Measurements from ENCODE around the gene SSU72.
A peak's percentile ranks its signal among the peaks of the same experiment; 100 is the strongest.

SSU72 gene

GRCh38 chr1:1618396-1619068, 43.9 kb upstream of the SSU72 start:
- peaks cover 8% of the 10 kb centered on the region for H3K79me1 ChIP-seq (ENCODE audit: low read length)
- no peak overlapping the region for H4K12ac ChIP-seq (ENCODE audit: low read depth, low read length)
- H3K4me3 ChIP-seq (ENCODE audit: low read depth, low read length) = no peak overlapping the region
- no peak overlapping the region for H2BK12ac ChIP-seq (ENCODE audit: low read length)
- H3K4me2 ChIP-seq (ENCODE audit: low read length) = no peak overlapping the region
- peak in 1 of 2 donors; percentile 33 for DNase-seq
- no peak overlapping the region for H2BK120ac ChIP-seq (ENCODE audit: insufficient read depth, low read length, poor library complexity)
- no peak overlapping the region for H3K9ac ChIP-seq (ENCODE audit: low read length)
- H2BK5ac ChIP-seq (ENCODE audit: low read depth, low read length, poor library complexity) = no peak overlapping the region
- no peak overlapping the region for H4K8ac ChIP-seq (ENCODE audit: low read depth, low read length)
- peaks cover 10 to 15% of the 10 kb centered on the region in 2 experiments for H3K4me1 ChIP-seq (ENCODE audit: control insufficient read depth in 1 of 2, insufficient read depth in 2 of 2, low read length in 2 of 2)
- peaks cover 15% of the 10 kb centered on the region in 2 experiments for H3K36me3 ChIP-seq (ENCODE audit: control insufficient read depth in 1 of 2, insufficient read depth in 2 of 2, low read length in 2 of 2)
- H3K27me3 ChIP-seq (ENCODE audit: insufficient read depth, low read length) = no peaks in the 10 kb centered on the region
- WGBS (ENCODE audit: extremely low coverage, insufficient coverage, insufficient read length) = no CpG with 5 or more reads among the region's 9 CpGs
- H2AK5ac ChIP-seq (ENCODE audit: low read length) = no peak overlapping the region
- no peak overlapping the region for H3K14ac ChIP-seq (ENCODE audit: low read length)
- H3K79me2 ChIP-seq (ENCODE audit: control insufficient read depth, insufficient read depth, low read length, poor library complexity) = peaks cover 5% of the 10 kb centered on the region
- H3K18ac ChIP-seq (ENCODE audit: low read length) = no peak overlapping the region
- H3K27ac ChIP-seq (ENCODE audit: low read depth, low read length) = no peak overlapping the region
- no peak overlapping the region for H3K4ac ChIP-seq (ENCODE audit: low read depth, low read length)
- no peak overlapping the region for H4K91ac ChIP-seq (ENCODE audit: low read depth, low read length)
- H3K23ac ChIP-seq (ENCODE audit: low read length) = no peak overlapping the region
- H2AFZ ChIP-seq (ENCODE audit: insufficient read depth, low read length, poor library complexity) = no peak overlapping the region
- no peaks in the 10 kb centered on the region for H3K9me3 ChIP-seq (ENCODE audit: insufficient read depth, low read depth, low read length)

GRCh38 chr1:1617925-1618324, 43.3 kb upstream of the SSU72 start:
- Histone ChIP-seq H3K18ac (ENCODE audit: low read length) (no peak overlapping the region), H4K8ac (ENCODE audit: low read depth, low read length) (no peak overlapping the region), H4K91ac (ENCODE audit: low read depth, low read length) (no peak overlapping the region), H3K14ac (ENCODE audit: low read length) (no peak overlapping the region), H3K9ac (ENCODE audit: low read length) (no peak overlapping the region), H3K79me2 (ENCODE audit: control insufficient read depth, insufficient read depth, low read length, poor library complexity) (peaks cover 5% of the 10 kb centered on the region), H4K12ac (ENCODE audit: low read depth, low read length) (no peak overlapping the region), H2BK12ac (ENCODE audit: low read length) (no peak overlapping the region), H2AK5ac (ENCODE audit: low read length) (no peak overlapping the region), H3K4me3 (ENCODE audit: low read depth, low read length) (no peak overlapping the region), H3K27me3 (ENCODE audit: insufficient read depth, low read length) (no peaks in the 10 kb centered on the region), H3K9me3 (ENCODE audit: insufficient read depth, low read depth, low read length) (no peaks in the 10 kb centered on the region), H3K23ac (ENCODE audit: low read length) (no peak overlapping the region), H2AFZ (ENCODE audit: insufficient read depth, low read length, poor library complexity) (no peak overlapping the region), H2BK5ac (ENCODE audit: low read depth, low read length, poor library complexity) (no peak overlapping the region), H3K4ac (ENCODE audit: low read depth, low read length) (no peak overlapping the region), H3K4me1 (ENCODE audit: control insufficient read depth in 1 of 2, insufficient read depth in 2 of 2, low read length in 2 of 2) (peaks cover 10 to 15% of the 10 kb centered on the region in 2 experiments), H3K79me1 (ENCODE audit: low read length) (peaks cover 8% of the 10 kb centered on the region), H2BK120ac (ENCODE audit: insufficient read depth, low read length, poor library complexity) (no peak overlapping the region), H3K36me3 (ENCODE audit: control insufficient read depth in 1 of 2, insufficient read depth in 2 of 2, low read length in 2 of 2) (peaks cover 15% of the 10 kb centered on the region in 2 experiments), H3K27ac (ENCODE audit: low read depth, low read length) (no peak overlapping the region), H3K4me2 (ENCODE audit: low read length) (no peak overlapping the region)
- no peak for DNase-seq
- WGBS (ENCODE audit: extremely low coverage, insufficient coverage, insufficient read length) = no CpG with 5 or more reads among the region's 6 CpGs

GRCh38 chr1:1617516-1617915, 42.9 kb upstream of the SSU72 start:
- H3K4me2 ChIP-seq (ENCODE audit: low read length) = no peak overlapping the region
- no peak overlapping the region for H2AFZ ChIP-seq (ENCODE audit: insufficient read depth, low read length, poor library complexity)
- no peak overlapping the region for H3K14ac ChIP-seq (ENCODE audit: low read length)
- no peak overlapping the region for H3K9ac ChIP-seq (ENCODE audit: low read length)
- no peak overlapping the region for H2AK5ac ChIP-seq (ENCODE audit: low read length)
- H3K4me1 ChIP-seq (ENCODE audit: control insufficient read depth in 1 of 2, insufficient read depth in 2 of 2, low read length in 2 of 2) = peaks cover 10 to 15% of the 10 kb centered on the region in 2 experiments
- H3K36me3 ChIP-seq (ENCODE audit: control insufficient read depth in 1 of 2, insufficient read depth in 2 of 2, low read length in 2 of 2) = peaks cover 15% of the 10 kb centered on the region in 2 experiments
- H3K27me3 ChIP-seq (ENCODE audit: insufficient read depth, low read length) = no peaks in the 10 kb centered on the region
- peaks cover 5% of the 10 kb centered on the region for H3K79me2 ChIP-seq (ENCODE audit: control insufficient read depth, insufficient read depth, low read length, poor library complexity)
- H3K4me3 ChIP-seq (ENCODE audit: low read depth, low read length) = no peak overlapping the region
- DNase-seq = no peak
- H4K8ac ChIP-seq (ENCODE audit: low read depth, low read length) = no peak overlapping the region
- no peak overlapping the region for H3K27ac ChIP-seq (ENCODE audit: low read depth, low read length)
- H4K12ac ChIP-seq (ENCODE audit: low read depth, low read length) = no peak overlapping the region
- no peak overlapping the region for H2BK12ac ChIP-seq (ENCODE audit: low read length)
- no peak overlapping the region for H2BK5ac ChIP-seq (ENCODE audit: low read depth, low read length, poor library complexity)
- no peak overlapping the region for H4K91ac ChIP-seq (ENCODE audit: low read depth, low read length)
- H3K79me1 ChIP-seq (ENCODE audit: low read length) = peaks cover 8% of the 10 kb centered on the region
- no CpG with 5 or more reads among the region's 11 CpGs for WGBS (ENCODE audit: extremely low coverage, insufficient coverage, insufficient read length)
- H2BK120ac ChIP-seq (ENCODE audit: insufficient read depth, low read length, poor library complexity) = no peak overlapping the region
- no peak overlapping the region for H3K23ac ChIP-seq (ENCODE audit: low read length)
- no peak overlapping the region for H3K4ac ChIP-seq (ENCODE audit: low read depth, low read length)
- no peaks in the 10 kb centered on the region for H3K9me3 ChIP-seq (ENCODE audit: insufficient read depth, low read depth, low read length)
- no peak overlapping the region for H3K18ac ChIP-seq (ENCODE audit: low read length)

DNA sequence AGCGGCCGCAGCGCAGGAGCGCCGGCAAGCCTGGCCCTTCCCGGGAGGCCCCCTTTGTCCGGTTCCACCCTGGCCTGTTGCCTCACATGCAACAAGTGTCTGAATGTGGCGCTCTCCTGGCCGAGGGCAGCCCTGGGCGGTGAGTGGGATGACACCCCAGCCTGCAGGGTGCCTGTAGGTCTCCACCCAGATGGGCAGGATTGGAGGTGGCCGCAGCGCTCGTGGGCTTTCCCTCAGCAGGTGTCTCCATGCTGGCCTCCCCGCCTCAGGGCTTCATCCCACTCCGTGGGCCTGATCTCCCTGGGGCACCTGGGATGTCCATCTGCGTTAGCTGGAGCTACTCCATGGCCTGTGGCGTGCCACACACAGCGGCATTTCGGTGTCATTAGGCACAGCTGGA, 42.2 kb upstream of the SSU72 start:
- Histone ChIP-seq H2BK5ac (ENCODE audit: low read depth, low read length, poor library complexity) (no peak overlapping the region), H3K4me1 (ENCODE audit: control insufficient read depth in 1 of 2, insufficient read depth in 2 of 2, low read length in 2 of 2) (peaks cover 10 to 15% of the 10 kb centered on the region in 2 experiments), H3K9me3 (ENCODE audit: insufficient read depth, low read depth, low read length) (no peaks in the 10 kb centered on the region), H3K18ac (ENCODE audit: low read length) (no peak overlapping the region), H3K79me2 (ENCODE audit: control insufficient read depth, insufficient read depth, low read length, poor library complexity) (peaks cover 5% of the 10 kb centered on the region), H3K4me3 (ENCODE audit: low read depth, low read length) (peak overlapping the region; percentile 20), H3K36me3 (ENCODE audit: control insufficient read depth in 1 of 2, insufficient read depth in 2 of 2, low read length in 2 of 2) (peaks cover 15% of the 10 kb centered on the region in 2 experiments), H2BK120ac (ENCODE audit: insufficient read depth, low read length, poor library complexity) (no peak overlapping the region), H2BK12ac (ENCODE audit: low read length) (no peak overlapping the region), H3K4me2 (ENCODE audit: low read length) (peak overlapping the region; percentile 83), H4K12ac (ENCODE audit: low read depth, low read length) (no peak overlapping the region), H3K79me1 (ENCODE audit: low read length) (peaks cover 8% of the 10 kb centered on the region), H4K8ac (ENCODE audit: low read depth, low read length) (no peak overlapping the region), H3K14ac (ENCODE audit: low read length) (no peak overlapping the region), H3K27me3 (ENCODE audit: insufficient read depth, low read length) (no peaks in the 10 kb centered on the region), H3K27ac (ENCODE audit: low read depth, low read length) (no peak overlapping the region), H2AK5ac (ENCODE audit: low read length) (no peak overlapping the region), H4K91ac (ENCODE audit: low read depth, low read length) (no peak overlapping the region), H3K9ac (ENCODE audit: low read length) (peak overlapping the region; percentile 37), H3K4ac (ENCODE audit: low read depth, low read length) (no peak overlapping the region), H2AFZ (ENCODE audit: insufficient read depth, low read length, poor library complexity) (no peak overlapping the region), H3K23ac (ENCODE audit: low read length) (no peak overlapping the region)
- no CpG with 5 or more reads among the region's 19 CpGs for WGBS (ENCODE audit: extremely low coverage, insufficient coverage, insufficient read length)
- DNase-seq = no peak
